DOHH2 (cell line): ENCODE measurements around the gene CSMD2.

ENCODE experiments used
- H3F3A ChIP-seq: fragments of 200-600 bp; sonication (generic), shearing (Covaris generic); 2 replicates; pipeline ENCODE4 v1.6.0; 2016; ENCODE audit warnings: antibody characterized with exemption, mild to moderate bottlenecking; ENCODE audit not compliant: control insufficient read depth, insufficient read depth
- H3K27ac ChIP-seq: fragments of 200-600 bp; sonication (generic); 2 replicates; pipeline ENCODE4 v1.5.1; 2014; ENCODE audit warnings: low read depth, mild to moderate bottlenecking, low read length, moderate library complexity
- H3K27me3 ChIP-seq: fragments of 200-600 bp; sonication (generic); 2 replicates; pipeline ENCODE4 v1.6.1; 2014; ENCODE audit warnings: mild to moderate bottlenecking, low read length, mixed read lengths; ENCODE audit not compliant: control insufficient read depth
- H3K36me3 ChIP-seq: fragments of 200-600 bp; sonication (generic); 2 replicates; pipeline ENCODE4 v1.6.1; 2014; ENCODE audit warnings: mild to moderate bottlenecking, low read length, moderate library complexity, mixed read lengths; ENCODE audit not compliant: control insufficient read depth
- H3K4me1 ChIP-seq: fragments of 200-600 bp; sonication (generic); 2 replicates; pipeline ENCODE4 v1.6.1; 2014; ENCODE audit warnings: mild to moderate bottlenecking, low read length, mixed read lengths; ENCODE audit not compliant: control insufficient read depth
- H3K4me2 ChIP-seq: fragments of 200-600 bp; sonication (generic); 2 replicates; pipeline ENCODE4 v1.6.0; 2014; ENCODE audit warnings: mild to moderate bottlenecking, low read length, moderate library complexity
- H3K4me3 ChIP-seq: fragments of 200-600 bp; sonication (generic); 2 replicates; pipeline ENCODE4 v1.5.1; 2014; ENCODE audit warnings: mild to moderate bottlenecking, low read length, mixed read lengths
- H3K79me2 ChIP-seq: fragments of 200-600 bp; sonication (generic); 2 replicates; pipeline ENCODE4 v1.6.1; 2014; ENCODE audit warnings: mild to moderate bottlenecking, low read length, mixed read lengths; ENCODE audit not compliant: control insufficient read depth
- H3K9me2 ChIP-seq: fragments of 200-600 bp; sonication (generic); replicated peaks from 2 replicates; pipeline ENCODE4 v1.6.1; 2014; ENCODE audit warnings: mild to moderate bottlenecking, low read length, mixed read lengths; ENCODE audit not compliant: control insufficient read depth
- H3K9me3 ChIP-seq: fragments of 200-600 bp; sonication (generic); 2 replicates; pipeline ENCODE4 v1.6.1; 2014; ENCODE audit warnings: antibody characterized with exemption, low read length, mixed read lengths; ENCODE audit not compliant: control insufficient read depth, insufficient read depth
- H4K20me1 ChIP-seq: fragments of 200-600 bp; sonication (generic); 2 replicates; pipeline ENCODE4 v1.6.0; 2014; ENCODE audit warnings: low read depth, mild to moderate bottlenecking, antibody characterized with exemption, low read length, moderate library complexity; ENCODE audit not compliant: control insufficient read depth, insufficient read depth
- CTCF ChIP-seq: fragments of 200-600 bp; sonication (generic); IDR thresholded peaks from one replicate; pipeline ENCODE4 v1.5.1; 2014; ENCODE audit warnings: antibody characterized with exemption, mild to moderate bottlenecking, low read depth, low read length; ENCODE audit not compliant: poor library complexity, severe bottlenecking
- EZH2phosphoT487 ChIP-seq: fragments of 200-600 bp; sonication (generic); IDR thresholded peaks from 2 replicates; pipeline ENCODE4 v1.6.1; 2017; ENCODE audit warnings: borderline replicate concordance, mild to moderate bottlenecking, antibody characterized with exemption, low read length, moderate library complexity, mixed read lengths

CSMD2 gene

GRCh38 chr1:33599516-33600115 lies 565.4 kb downstream of the CSMD2 start:
- no peak overlapping the region for H3K4me2 ChIP-seq
- TF ChIP-seq CTCF (no peak), EZH2phosphoT487 (no peak)

GRCh38 chr1:33588726-33589125 lies 576.3 kb downstream of the CSMD2 start:
- Histone ChIP-seq H3K27ac (no peak overlapping the region), H3K27me3 (no peaks in the 10 kb centered on the region), H3K4me3 (no peak overlapping the region), H4K20me1 (no peaks in the 10 kb centered on the region), H3K36me3 (no peaks in the 10 kb centered on the region), H3K79me2 (no peaks in the 10 kb centered on the region), H3K4me1 (no peaks in the 10 kb centered on the region), H3K9me2 (no peaks in the 10 kb centered on the region), H3F3A (no peaks in the 10 kb centered on the region), H3K9me3 (no peaks in the 10 kb centered on the region), H3K4me2 (no peak overlapping the region)
- TF ChIP-seq EZH2phosphoT487 (no peak), CTCF (no peak)

More at GRCh38 chr1:33599516-33600115, 565.4 kb downstream of the CSMD2 start:
- no peaks in the 10 kb centered on the region for H3K27me3 ChIP-seq
- H4K20me1 ChIP-seq, result no peaks in the 10 kb centered on the region
- no peaks in the 10 kb centered on the region for H3K36me3 ChIP-seq
- H3K4me3 ChIP-seq, result no peak overlapping the region
- H3F3A ChIP-seq, result no peaks in the 10 kb centered on the region
- no peaks in the 10 kb centered on the region for H3K9me2 ChIP-seq
- H3K9me3 ChIP-seq, result no peaks in the 10 kb centered on the region
- no peaks in the 10 kb centered on the region for H3K4me1 ChIP-seq
- no peaks in the 10 kb centered on the region for H3K79me2 ChIP-seq
- H3K27ac ChIP-seq, result no peak overlapping the region

- H3K27ac ChIP-seq, result no peak overlapping the region
- H3K36me3 ChIP-seq, result no peaks in the 10 kb centered on the region
- no peak overlapping the region for H3K4me2 ChIP-seq
- H3K9me2 ChIP-seq, result no peaks in the 10 kb centered on the region
- no peak for TF ChIP-seq CTCF
- H3K27me3 ChIP-seq, result peaks cover 3% of the 10 kb centered on the region; the same call in 1 of the 2 replicates
- H4K20me1 ChIP-seq, result no peaks in the 10 kb centered on the region
- H3F3A ChIP-seq, result no peaks in the 10 kb centered on the region
- no peaks in the 10 kb centered on the region for H3K9me3 ChIP-seq
- H3K4me3 ChIP-seq, result no peak overlapping the region
- H3K79me2 ChIP-seq, result no peaks in the 10 kb centered on the region
- no peaks in the 10 kb centered on the region for H3K4me1 ChIP-seq
Measured at GRCh38 chr1:33586795-33587194, 578.2 kb downstream of the CSMD2 start.
